GM19324 (cell line): ENCODE measurements around the gene DVL1.
A peak's percentile ranks its signal among the peaks of the same experiment; 100 is the strongest.
"Not testable (repeated sequence)": the region's sequence is repeated elsewhere in the genome, so short reads cannot be mapped to it uniquely, and the experiment has no call there.

Source experiments
- ATAC-seq: cut with Tn5 transposase; IDR thresholded peaks from one replicate; pipeline ENCODE4 v1.9.1; 2021; ENCODE audit warnings: mild to moderate bottlenecking, moderate library complexity; ENCODE audit not compliant: unreplicated experiment, low FRiP score

The DVL1 gene

DNA sequence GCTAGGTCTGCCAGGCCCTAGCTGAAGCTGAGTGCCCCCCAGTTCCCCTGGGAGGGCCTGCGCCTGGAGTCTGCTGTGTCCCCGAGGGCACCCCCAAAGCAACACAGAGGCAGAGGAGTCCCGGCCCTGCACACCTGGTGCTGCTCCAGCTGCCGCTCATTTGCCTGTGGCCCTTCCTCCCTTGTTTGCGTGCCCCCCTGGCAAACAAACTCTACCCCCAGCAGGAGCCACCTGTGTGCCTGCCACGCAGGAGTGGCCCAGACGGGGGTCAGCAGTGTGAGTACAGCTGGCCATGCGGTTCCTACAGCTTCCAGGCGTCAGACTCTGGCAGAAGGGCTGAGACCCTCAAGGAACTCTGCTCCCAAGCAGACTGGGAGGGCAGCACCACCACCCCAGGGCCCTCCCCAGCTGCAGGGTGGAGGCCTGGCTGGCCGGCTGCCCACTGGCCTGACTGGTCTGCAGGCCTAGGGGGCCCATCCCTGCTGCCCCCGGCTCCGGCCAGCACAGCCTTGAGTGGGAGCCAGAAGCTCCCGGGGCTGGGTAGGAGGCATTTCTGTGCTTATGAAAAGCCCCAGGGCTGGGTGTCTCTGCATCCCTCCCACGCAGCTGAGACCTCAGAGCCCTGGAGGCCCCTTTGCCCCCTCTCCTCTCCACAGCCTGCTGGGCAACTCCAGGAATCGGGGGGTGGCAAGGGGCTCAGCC lies 18.7 kb downstream of the DVL1 start:
- no peak for ATAC-seq

DNA sequence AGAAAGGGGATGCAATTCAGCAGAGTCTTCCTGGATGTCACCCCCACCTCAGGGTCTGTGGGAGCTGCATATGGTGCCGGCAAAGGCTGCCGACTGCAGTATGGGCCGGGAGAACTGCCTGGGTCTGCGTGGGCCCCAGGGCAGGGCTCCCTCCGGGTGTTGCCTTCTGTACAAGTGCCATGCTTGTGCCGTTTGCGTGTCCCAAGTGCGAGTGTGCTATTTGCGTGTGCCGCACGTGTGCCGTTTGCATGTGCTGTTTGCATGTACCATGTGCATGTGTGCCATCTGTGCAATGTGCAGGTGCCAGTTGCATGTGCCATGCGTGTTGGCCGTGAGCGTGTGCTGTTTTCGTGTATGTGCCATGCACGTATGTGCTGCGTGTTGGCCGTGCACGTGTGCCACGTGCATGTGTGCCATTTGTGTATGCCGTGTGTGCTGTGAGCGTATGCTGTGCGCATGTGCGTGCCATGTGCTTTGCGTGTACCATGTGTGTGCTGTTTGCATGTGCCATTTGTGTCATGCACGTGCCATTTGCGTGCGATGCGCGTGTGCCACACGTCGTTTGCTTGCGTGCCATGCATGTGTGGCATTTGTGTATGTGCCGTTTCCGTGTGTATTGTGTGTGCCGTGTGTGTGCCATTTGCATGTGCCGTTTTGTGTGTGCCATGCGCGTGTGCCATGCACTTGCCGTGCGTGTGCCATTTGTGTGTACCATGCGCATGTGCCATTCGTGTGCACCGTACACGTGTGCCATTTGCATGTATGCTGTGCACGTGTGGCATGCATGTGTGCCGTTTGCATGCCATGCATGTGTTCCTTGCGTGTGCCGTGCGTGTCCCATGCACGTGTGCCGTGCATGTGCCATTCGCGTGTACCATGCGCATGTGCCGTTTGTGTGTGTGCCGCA lies 19.7 kb downstream of the DVL1 start:
- ATAC-seq, result no peak

DNA sequence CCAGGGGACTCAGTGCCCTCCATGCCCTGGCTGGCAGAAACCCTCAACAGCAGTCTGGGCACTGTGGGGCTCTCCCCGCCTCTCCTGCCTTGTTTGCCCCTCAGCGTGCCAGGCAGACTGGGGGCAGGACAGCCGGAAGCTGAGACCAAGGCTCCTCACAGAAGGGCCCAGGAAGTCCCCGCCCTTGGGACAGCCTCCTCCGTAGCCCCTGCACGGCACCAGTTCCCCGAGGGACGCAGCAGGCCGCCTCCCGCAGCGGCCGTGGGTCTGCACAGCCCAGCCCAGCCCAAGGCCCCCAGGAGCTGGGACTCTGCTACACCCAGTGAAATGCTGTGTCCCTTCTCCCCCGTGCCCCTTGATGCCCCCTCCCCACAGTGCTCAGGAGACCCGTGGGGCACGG lies 21.0 kb downstream of the DVL1 start:
- no peak for ATAC-seq

- no peak for ATAC-seq
Measured at GRCh38 chr1:1327291-1327690, 21.9 kb downstream of the DVL1 start.

- no peak for ATAC-seq
Measured at GRCh38 chr1:1326075-1326605, 23.1 kb downstream of the DVL1 start.

DNA sequence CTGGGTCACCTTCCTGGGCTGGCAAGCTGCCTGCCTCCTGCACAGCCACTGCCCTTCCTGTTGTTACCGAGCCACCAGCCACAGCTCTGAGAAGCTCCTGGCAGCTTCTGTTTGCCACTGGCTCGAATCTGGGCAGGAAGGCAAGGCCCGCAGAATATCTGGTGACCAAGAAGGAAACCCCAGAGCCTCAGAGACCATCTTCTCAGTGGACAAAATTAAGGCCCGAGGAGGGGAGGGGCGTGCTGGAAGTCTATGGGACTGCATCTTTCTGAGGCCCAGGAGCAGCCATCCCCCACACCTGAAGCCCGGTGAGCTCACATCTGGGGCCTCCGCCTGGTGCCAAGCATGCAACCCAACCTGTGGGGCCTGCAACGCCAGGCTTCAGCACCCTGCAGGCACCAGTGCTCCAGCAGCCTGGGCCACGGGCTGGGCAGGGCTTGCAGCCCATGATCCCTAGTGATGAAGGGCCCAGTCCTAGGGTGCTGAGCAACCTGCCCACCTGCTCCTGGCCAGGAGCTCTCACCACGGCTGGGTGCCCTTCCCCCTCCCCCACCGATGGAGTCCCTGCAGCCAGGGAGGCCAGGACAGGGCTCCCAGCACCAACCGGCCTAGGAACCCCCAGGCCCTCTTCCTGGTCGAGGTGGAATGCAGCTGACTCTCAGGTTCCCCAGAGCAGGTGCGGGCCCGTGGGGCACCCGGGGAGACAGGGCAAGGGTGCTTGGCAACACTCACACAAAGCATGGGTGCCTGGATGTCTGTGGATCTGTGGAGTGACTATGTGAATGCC lies 23.7 kb downstream of the DVL1 start:
- no peak for ATAC-seq

GRCh38 chr1:1324524-1325287 lies 24.5 kb downstream of the DVL1 start, which contains the start of the genes CPTP and INTS11:
TSS of gene CPTP (plus strand) at chr1:1324802. CDS start at chr1:1326911, 2,109 bp downstream.
TSS of gene INTS11 (minus strand) at chr1:1324660. CDS start at chr1:1324608, 52 bp downstream.
- peak; percentile 67 for ATAC-seq

- ATAC-seq, result peak; percentile 29
Measured at GRCh38 chr1:1324084-1324523, 25.1 kb downstream of the DVL1 start.

GRCh38 chr1:1322952-1323351 lies 26.3 kb downstream of the DVL1 start:
- no peak for ATAC-seq

DNA sequence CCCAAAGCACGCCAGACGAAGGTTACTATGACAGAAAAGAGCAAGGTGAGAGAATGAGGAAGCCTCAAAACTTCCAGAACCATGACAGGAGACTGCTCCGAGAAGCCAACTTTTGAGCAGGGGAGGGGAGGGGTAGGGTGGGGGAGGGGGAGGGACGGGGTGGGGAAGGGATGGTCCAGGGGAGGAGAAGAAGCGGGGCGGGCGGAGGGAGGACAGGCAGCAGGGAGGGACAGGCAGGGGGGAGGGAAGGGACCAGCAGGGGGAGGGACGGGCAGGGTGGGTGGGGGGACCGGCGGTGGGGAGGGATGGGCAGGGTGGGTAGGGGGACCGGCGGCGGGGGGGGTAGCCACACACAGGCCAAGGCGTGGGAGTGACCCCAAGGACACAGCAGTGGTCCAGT lies 26.8 kb downstream of the DVL1 start:
- ATAC-seq, result no peak

GRCh38 chr1:1321477-1321876 lies 27.7 kb downstream of the DVL1 start:
- ATAC-seq, result no peak

- ATAC-seq, result no peak
Measured at GRCh38 chr1:1320666-1321448, 28.4 kb downstream of the DVL1 start.

DNA sequence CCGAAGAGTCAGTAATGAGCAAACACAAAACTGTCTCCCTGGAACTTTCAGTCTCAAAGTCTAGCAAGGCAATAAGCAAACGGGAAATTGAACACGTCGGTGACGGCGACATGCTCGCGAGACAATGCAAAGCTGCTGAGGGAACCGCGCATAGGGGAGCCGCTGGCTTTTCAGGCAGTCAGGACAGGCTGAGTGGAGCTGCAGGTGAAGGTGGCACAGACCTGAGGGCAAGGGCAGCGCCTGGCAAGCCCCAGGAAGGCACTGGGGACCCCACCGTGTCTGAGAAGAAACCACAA lies 29.6 kb downstream of the DVL1 start:
- ATAC-seq, result no peak

GRCh38 chr1:1318777-1319645 lies 30.2 kb downstream of the DVL1 start:
- ATAC-seq, result no peak

GRCh38 chr1:1318131-1318652 lies 31.0 kb downstream of the DVL1 start:
- no peak for ATAC-seq

- no peak for ATAC-seq
Measured at GRCh38 chr1:1317420-1317819, 31.8 kb downstream of the DVL1 start.

DNA sequence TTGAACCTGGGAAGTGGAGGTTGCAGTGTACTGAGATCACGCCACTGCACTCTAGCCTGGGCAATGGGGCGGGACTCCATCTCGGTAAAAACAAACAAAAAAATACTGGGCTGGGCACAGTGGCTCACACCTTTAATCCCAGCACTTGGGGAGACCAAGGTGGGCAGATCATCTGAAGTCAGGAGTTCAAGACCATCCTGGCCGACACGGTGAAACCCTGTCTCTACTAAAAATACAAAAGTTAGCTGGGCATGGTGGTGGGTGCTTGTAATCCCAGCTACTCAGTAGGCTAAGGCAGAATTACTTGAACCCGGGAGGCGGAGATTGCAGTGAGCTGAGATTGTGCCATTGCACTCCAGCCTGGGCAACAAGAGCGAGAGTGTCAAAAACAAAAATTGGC lies 33.0 kb downstream of the DVL1 start:
- not testable (repeated sequence) for ATAC-seq

DNA sequence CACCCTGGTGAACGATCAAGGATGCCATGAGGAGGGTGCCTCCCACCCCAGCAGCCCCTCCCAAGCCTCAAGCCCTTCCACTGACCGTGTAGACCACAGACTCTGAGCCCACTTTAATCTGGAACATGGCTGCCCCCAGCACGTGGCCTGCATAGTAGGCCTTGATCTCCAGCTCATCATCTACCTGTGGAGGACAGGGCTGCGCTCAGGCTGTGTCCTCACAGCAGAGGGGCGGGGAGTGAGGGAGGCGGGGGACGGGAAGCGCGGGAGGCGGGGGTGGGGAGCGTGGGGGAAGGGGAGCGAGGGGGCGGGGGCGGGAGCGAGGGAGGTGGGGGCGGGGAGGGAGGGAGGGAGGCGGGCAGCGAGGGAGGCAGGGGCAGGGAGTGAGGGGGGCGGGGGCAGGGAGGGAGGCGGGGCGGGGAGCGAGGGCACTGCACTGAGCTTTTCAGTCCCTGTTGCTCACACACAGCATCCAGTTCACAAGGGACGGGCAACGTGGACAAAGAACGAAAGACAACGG lies 33.7 kb downstream of the DVL1 start:
- no peak for ATAC-seq
